ENCODE results near the gene CAVIN2.

DNA sequence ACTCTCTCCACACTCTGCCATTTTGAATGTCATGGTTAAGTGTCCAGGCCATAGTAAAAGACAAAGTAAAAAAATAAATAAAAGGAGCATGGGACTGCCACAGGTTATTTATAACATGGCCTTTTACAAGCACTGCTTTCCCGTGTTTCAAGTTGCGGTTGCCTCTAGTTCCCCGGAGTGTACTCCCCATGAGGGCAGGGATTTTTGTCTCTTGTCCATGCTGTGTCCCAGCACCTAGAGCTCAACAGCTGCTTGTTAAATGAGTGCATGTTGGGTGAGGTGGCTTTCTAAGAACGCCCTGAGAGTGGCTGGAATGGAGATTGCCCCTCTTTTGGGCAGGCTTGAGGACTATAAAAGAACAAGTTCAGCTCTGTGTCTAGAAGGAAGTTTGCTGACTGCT lies 8.4 kb downstream of the CAVIN2 start:
- TF ChIP-seq POLR2A (IDR thresholded peaks at IDR 0.05; ENCODE audit: low read depth, low read length) (no peak), POLR2AphosphoS5 (IDR thresholded peaks at IDR 0.05; ENCODE audit: insufficient read depth, low read depth, low read length) (no peak), EZH2 (IDR thresholded peaks at IDR 0.05; ENCODE audit: borderline replicate concordance, low read depth, low read length, severe bottlenecking) (no peak), JUN (IDR thresholded peaks at IDR 0.05; ENCODE audit: borderline replicate concordance, insufficient read depth, insufficient read length, low read depth) (no peak)
- TF ChIP-seq, protein P1, sequence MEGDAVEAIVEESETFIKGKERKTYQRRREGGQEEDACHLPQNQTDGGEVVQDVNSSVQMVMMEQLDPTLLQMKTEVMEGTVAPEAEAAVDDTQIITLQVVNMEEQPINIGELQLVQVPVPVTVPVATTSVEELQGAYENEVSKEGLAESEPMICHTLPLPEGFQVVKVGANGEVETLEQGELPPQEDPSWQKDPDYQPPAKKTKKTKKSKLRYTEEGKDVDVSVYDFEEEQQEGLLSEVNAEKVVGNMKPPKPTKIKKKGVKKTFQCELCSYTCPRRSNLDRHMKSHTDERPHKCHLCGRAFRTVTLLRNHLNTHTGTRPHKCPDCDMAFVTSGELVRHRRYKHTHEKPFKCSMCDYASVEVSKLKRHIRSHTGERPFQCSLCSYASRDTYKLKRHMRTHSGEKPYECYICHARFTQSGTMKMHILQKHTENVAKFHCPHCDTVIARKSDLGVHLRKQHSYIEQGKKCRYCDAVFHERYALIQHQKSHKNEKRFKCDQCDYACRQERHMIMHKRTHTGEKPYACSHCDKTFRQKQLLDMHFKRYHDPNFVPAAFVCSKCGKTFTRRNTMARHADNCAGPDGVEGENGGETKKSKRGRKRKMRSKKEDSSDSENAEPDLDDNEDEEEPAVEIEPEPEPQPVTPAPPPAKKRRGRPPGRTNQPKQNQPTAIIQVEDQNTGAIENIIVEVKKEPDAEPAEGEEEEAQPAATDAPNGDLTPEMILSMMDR (IDR thresholded peaks at IDR 0.05; ENCODE audit: extremely low read depth in 1 of 2, insufficient read depth in 1 of 2, low read depth in 1 of 2, low read length in 2 of 2): no peak
- TF ChIP-seq, protein P2, sequence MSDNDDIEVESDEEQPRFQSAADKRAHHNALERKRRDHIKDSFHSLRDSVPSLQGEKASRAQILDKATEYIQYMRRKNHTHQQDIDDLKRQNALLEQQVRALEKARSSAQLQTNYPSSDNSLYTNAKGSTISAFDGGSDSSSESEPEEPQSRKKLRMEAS (IDR thresholded peaks at IDR 0.05; ENCODE audit: insufficient read depth, insufficient read length): no peak
